ENCODE data around the gene NCOA7.
A peak's percentile ranks its signal among the peaks of the same experiment; 100 is the strongest.

The NCOA7 gene

GRCh38 chr6:125790358-125791150 lies at the start of gene NCOA7:
TSS of gene NCOA7 (plus strand) at chr6:125790960. CDS start at chr6:125815355, 24,395 bp downstream.
- TF ChIP-seq, protein P1, sequence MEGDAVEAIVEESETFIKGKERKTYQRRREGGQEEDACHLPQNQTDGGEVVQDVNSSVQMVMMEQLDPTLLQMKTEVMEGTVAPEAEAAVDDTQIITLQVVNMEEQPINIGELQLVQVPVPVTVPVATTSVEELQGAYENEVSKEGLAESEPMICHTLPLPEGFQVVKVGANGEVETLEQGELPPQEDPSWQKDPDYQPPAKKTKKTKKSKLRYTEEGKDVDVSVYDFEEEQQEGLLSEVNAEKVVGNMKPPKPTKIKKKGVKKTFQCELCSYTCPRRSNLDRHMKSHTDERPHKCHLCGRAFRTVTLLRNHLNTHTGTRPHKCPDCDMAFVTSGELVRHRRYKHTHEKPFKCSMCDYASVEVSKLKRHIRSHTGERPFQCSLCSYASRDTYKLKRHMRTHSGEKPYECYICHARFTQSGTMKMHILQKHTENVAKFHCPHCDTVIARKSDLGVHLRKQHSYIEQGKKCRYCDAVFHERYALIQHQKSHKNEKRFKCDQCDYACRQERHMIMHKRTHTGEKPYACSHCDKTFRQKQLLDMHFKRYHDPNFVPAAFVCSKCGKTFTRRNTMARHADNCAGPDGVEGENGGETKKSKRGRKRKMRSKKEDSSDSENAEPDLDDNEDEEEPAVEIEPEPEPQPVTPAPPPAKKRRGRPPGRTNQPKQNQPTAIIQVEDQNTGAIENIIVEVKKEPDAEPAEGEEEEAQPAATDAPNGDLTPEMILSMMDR (IDR thresholded peaks at IDR 0.05; ENCODE audit: low read depth, low read length, missing control alignments) = no peak
- no peak for DNase-seq (ENCODE audit: low read depth)
- in situ Hi-C loops (cut with HindIII; ENCODE audit: low sequenced_read_pairs) = loop anchor here (25.0 kb wide), 1 partner anchor 172 kb away; the partner anchor contains the start of gene HINT3

GRCh38 chr6:125741336-125741735 lies 49.4 kb upstream of the NCOA7 start:
- TF ChIP-seq, protein P1 (IDR thresholded peaks at IDR 0.05; ENCODE audit: low read depth, low read length, missing control alignments) = no peak
- in situ Hi-C loops (cut with HindIII; ENCODE audit: low sequenced_read_pairs) = no loop called here
- H3K4me3 ChIP-seq (ENCODE audit: low read depth, low read length) = no peak overlapping the region
- no peak for DNase-seq (ENCODE audit: low read depth)

More at GRCh38 chr6:125790358-125791150, at the start of gene NCOA7:
- peak within 1 kb of the TSS; percentile 86 for H3K4me3 ChIP-seq (ENCODE audit: low read depth, low read length)

GRCh38 chr6:125742024-125742423 lies 48.7 kb upstream of the NCOA7 start:
- TF ChIP-seq, protein P1 (IDR thresholded peaks at IDR 0.05; ENCODE audit: low read depth, low read length, missing control alignments) = no peak
- no peak for DNase-seq (ENCODE audit: low read depth)
- in situ Hi-C loops (cut with HindIII; ENCODE audit: low sequenced_read_pairs) = no loop called here
- H3K4me3 ChIP-seq (ENCODE audit: low read depth, low read length) = no peak overlapping the region

DNA sequence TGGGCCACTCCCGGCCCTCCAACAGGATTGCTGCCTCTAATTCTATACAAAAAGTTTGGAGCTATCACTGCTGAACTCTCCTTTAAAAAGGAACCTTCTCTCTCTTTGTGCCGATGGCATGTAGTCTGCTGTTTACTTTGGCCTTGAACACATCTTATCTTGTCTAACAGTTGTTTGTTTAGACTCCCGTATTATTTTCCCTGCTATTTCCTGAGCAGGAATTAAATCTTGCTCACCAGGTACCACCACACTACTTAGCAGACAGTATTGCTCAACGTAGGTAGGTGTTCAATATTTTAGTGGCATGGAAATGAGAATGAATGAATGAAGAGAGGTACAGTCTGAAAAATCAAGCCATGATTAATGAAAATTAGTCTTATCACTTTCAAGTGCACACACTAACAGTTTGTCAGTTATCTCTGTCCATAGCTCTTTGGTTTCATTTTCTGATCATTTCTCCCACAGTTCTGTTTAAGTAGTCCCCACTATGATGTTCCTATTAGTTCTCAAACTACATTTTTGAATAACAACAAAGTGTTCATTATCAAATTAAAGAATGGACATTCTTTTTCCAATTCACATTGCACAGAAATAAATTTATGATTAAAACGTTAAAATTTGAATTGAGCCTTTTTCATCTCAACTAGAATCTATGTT lies 48.2 kb upstream of the NCOA7 start:
- no peak overlapping the region for H3K4me3 ChIP-seq (ENCODE audit: low read depth, low read length)
- in situ Hi-C loops (cut with HindIII; ENCODE audit: low sequenced_read_pairs) = no loop called here
- no peak for DNase-seq (ENCODE audit: low read depth)
- TF ChIP-seq, protein P1 (IDR thresholded peaks at IDR 0.05; ENCODE audit: low read depth, low read length, missing control alignments) = no peak

- no peak for DNase-seq (ENCODE audit: low read depth)
- in situ Hi-C loops (cut with HindIII; ENCODE audit: low sequenced_read_pairs) = no loop called here
- H3K4me3 ChIP-seq (ENCODE audit: low read depth, low read length) = no peak overlapping the region
- TF ChIP-seq, protein P1 (IDR thresholded peaks at IDR 0.05; ENCODE audit: low read depth, low read length, missing control alignments) = no peak
Measured at GRCh38 chr6:125743604-125744003, 47.2 kb upstream of the NCOA7 start.

DNA sequence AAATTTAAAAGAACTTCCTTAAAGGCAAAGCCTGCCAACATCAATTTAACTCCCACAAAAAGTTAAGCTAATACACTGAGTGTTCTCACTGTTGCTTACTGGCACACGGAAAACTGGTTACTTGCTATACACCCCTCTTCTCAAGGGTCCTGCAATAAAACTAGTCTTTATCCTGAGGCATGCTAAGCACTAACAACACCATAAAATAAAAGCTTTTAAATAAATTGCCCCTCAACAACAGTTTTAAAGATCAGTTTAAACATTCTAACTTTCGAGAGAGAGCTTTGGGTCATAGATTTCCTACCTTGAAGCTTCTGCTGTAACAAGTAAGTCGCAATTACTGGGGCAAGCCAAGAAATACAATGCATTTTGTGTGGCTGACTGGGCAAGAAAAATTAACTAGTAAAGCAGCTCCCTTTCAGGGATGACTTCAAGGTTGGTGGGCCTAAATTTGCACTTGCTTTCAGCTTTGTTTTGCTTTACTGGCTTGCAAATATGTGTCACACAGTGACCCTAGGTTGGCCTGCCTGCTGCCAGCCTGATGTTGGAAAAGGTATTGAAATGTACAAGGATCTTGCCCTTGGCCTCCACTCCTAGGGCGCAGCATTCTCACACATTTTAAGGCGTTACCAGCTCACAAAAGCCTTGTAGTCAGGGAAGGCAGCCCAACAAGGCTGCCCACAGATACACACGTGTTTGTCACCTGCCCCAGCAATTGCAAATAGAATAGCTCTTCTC lies 45.3 kb upstream of the NCOA7 start:
- in situ Hi-C loops (cut with HindIII; ENCODE audit: low sequenced_read_pairs) = no loop called here
- H3K4me3 ChIP-seq (ENCODE audit: low read depth, low read length) = no peak overlapping the region
- no peak for DNase-seq (ENCODE audit: low read depth)
- TF ChIP-seq, protein P1 (IDR thresholded peaks at IDR 0.05; ENCODE audit: low read depth, low read length, missing control alignments) = no peak
